ENCODE results near the gene FAM3A.

GRCh38 chrX:154529206-154529612 is 13.2 kb upstream of the FAM3A start:
- TF ChIP-seq, protein P1, sequence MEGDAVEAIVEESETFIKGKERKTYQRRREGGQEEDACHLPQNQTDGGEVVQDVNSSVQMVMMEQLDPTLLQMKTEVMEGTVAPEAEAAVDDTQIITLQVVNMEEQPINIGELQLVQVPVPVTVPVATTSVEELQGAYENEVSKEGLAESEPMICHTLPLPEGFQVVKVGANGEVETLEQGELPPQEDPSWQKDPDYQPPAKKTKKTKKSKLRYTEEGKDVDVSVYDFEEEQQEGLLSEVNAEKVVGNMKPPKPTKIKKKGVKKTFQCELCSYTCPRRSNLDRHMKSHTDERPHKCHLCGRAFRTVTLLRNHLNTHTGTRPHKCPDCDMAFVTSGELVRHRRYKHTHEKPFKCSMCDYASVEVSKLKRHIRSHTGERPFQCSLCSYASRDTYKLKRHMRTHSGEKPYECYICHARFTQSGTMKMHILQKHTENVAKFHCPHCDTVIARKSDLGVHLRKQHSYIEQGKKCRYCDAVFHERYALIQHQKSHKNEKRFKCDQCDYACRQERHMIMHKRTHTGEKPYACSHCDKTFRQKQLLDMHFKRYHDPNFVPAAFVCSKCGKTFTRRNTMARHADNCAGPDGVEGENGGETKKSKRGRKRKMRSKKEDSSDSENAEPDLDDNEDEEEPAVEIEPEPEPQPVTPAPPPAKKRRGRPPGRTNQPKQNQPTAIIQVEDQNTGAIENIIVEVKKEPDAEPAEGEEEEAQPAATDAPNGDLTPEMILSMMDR (IDR thresholded peaks at IDR 0.05; ENCODE audit: low read length), result no peak
- no peak for TF ChIP-seq EZH2 (IDR thresholded peaks at IDR 0.05; ENCODE audit: borderline replicate concordance, low read length)

All from OCI-LY1 (cell line).